SK-N-MC (cell line): ENCODE results near the gene PRSS1.

Source experiments
- EZH2 ChIP-seq: fragments of 200-600 bp; sonication (generic); IDR thresholded peaks from one replicate; pipeline ENCODE4 v1.6.1; 2017; ENCODE audit warnings: antibody characterized with exemption
- POLR2AphosphoS5 ChIP-seq: IDR thresholded peaks from 2 replicates; pipeline ENCODE4 v1.6.1; 2012; ENCODE audit warnings: mild to moderate bottlenecking, low read depth, low read length, borderline replicate concordance

- TF ChIP-seq EZH2 (no peak), POLR2AphosphoS5 (no peak)
Measured at GRCh38 chr7:142787783-142788182, 38.5 kb downstream of the PRSS1 start.
